ENCODE results near the gene PFN4.
"Not testable (repeated sequence)": the region's sequence is repeated elsewhere in the genome, so short reads cannot be mapped to it uniquely, and the experiment has no call there.

PFN4 gene

DNA sequence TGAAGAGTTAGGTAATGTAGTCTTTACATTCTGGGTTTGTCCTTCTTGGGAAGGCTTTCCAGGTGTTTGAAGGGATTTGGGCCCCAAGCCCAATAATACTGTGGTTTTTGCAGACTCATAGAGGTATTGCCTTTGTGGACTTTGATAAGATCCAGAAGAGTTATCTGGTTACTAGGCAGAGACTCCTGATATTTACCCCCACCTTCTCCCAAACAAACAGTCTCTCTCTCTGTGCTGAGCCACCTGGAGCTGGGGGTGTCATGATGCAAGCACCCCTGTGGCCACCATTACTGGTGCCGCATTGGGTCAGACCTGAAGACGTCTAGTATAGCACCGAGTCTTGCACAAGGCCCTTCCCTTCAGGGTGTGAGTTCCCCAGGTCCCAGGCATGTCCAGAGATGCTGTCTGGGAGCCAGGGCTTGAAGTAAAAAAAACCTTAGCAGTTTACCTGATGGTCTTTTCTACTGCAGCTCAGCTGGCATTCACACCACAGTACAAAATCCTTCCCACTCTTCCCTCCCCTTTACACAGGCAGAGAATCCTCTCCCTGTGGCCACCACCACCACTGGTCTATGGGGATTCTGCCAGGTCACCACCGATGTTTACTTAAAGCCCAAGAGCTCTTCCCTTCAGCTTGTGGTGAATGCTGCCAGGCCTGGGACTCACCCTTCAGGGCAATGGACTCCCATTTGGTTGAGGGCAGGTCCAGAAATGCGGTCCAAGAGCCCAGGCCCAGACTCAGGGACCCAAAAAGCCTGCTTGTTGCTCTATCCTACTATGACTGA is 29.5 kb upstream of the PFN4 start:
- Histone ChIP-seq H3K9me2 (replicated peaks; ENCODE audit: control insufficient read depth, low read length) (no peaks in the 10 kb centered on the region), H3K9me3 (ENCODE audit: control insufficient read depth, insufficient read depth, low read length) (0 out of 2 replicates have a peak, but pooled peaks cover 5% of the 10 kb centered on the region), H3K27me3 (ENCODE audit: control insufficient read depth, low read length) (no peaks in the 10 kb centered on the region), H3K4me2 (ENCODE audit: low read length) (no peak overlapping the region), H3F3A (ENCODE audit: control insufficient read depth, insufficient read depth) (no peaks in the 10 kb centered on the region), H3K4me1 (ENCODE audit: control insufficient read depth, low read length) (no peaks in the 10 kb centered on the region), H3K4me3 (ENCODE audit: low read length) (no peak overlapping the region), H3K79me2 (ENCODE audit: control insufficient read depth, low read length) (no peaks in the 10 kb centered on the region), H3K27ac (ENCODE audit: low read depth, low read length) (no peak overlapping the region), H3K36me3 (ENCODE audit: control insufficient read depth, low read length) (no peaks in the 10 kb centered on the region), H4K20me1 (ENCODE audit: control insufficient read depth, insufficient read depth, low read depth, low read length) (no peaks in the 10 kb centered on the region)
- TF ChIP-seq, protein P1, sequence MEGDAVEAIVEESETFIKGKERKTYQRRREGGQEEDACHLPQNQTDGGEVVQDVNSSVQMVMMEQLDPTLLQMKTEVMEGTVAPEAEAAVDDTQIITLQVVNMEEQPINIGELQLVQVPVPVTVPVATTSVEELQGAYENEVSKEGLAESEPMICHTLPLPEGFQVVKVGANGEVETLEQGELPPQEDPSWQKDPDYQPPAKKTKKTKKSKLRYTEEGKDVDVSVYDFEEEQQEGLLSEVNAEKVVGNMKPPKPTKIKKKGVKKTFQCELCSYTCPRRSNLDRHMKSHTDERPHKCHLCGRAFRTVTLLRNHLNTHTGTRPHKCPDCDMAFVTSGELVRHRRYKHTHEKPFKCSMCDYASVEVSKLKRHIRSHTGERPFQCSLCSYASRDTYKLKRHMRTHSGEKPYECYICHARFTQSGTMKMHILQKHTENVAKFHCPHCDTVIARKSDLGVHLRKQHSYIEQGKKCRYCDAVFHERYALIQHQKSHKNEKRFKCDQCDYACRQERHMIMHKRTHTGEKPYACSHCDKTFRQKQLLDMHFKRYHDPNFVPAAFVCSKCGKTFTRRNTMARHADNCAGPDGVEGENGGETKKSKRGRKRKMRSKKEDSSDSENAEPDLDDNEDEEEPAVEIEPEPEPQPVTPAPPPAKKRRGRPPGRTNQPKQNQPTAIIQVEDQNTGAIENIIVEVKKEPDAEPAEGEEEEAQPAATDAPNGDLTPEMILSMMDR (IDR thresholded peaks at IDR 0.05; ENCODE audit: low read depth, low read length, poor library complexity, severe bottlenecking) = no peak
- no peak for TF ChIP-seq EZH2phosphoT487 (IDR thresholded peaks at IDR 0.05; ENCODE audit: borderline replicate concordance, low read length)

- Histone ChIP-seq H3K9me2 (replicated peaks; ENCODE audit: control insufficient read depth, low read length) (no peaks in the 10 kb centered on the region), H3K27me3 (ENCODE audit: control insufficient read depth, low read length) (no peaks in the 10 kb centered on the region), H3K27ac (ENCODE audit: low read depth, low read length) (no peak overlapping the region), H3K79me2 (ENCODE audit: control insufficient read depth, low read length) (no peaks in the 10 kb centered on the region), H3K4me3 (ENCODE audit: low read length) (no peak overlapping the region), H3K4me2 (ENCODE audit: low read length) (no peak overlapping the region), H4K20me1 (ENCODE audit: control insufficient read depth, insufficient read depth, low read depth, low read length) (no peaks in the 10 kb centered on the region), H3F3A (ENCODE audit: control insufficient read depth, insufficient read depth) (no peaks in the 10 kb centered on the region), H3K4me1 (ENCODE audit: control insufficient read depth, low read length) (no peaks in the 10 kb centered on the region), H3K9me3 (ENCODE audit: control insufficient read depth, insufficient read depth, low read length) (0 out of 2 replicates have a peak, but pooled peaks cover 5% of the 10 kb centered on the region), H3K36me3 (ENCODE audit: control insufficient read depth, low read length) (no peaks in the 10 kb centered on the region)
- TF ChIP-seq, protein P1 (IDR thresholded peaks at IDR 0.05; ENCODE audit: low read depth, low read length, poor library complexity, severe bottlenecking) = no peak
- no peak for TF ChIP-seq EZH2phosphoT487 (IDR thresholded peaks at IDR 0.05; ENCODE audit: borderline replicate concordance, low read length)
These were observed 24.2 kb upstream of the PFN4 start for GRCh38 chr2:24147364-24147763.

DNA sequence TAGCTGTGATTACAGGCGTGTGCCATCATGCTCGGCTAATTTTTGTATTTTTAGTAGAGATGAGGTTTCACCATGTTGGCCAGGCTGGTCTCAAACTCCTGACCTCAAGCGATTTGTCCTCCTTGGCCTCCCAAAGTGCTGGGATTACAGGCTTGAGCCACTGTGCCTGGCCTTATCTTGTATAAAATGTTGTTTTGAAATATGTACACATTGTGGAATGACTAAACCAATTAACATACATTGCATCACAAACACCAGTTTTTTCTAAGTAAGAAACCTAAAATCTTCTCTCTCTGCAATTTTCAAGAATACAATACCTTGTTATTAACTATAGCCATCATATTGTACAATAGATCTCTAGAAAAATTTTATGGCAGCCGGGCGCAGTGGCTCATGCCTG is 17.2 kb upstream of the PFN4 start:
- H3K79me2 ChIP-seq (ENCODE audit: control insufficient read depth, low read length); H3F3A ChIP-seq (ENCODE audit: control insufficient read depth, insufficient read depth); H3K36me3 ChIP-seq (ENCODE audit: control insufficient read depth, low read length); H3K4me2 ChIP-seq (ENCODE audit: low read length); H3K9me3 ChIP-seq (ENCODE audit: control insufficient read depth, insufficient read depth, low read length); H3K27me3 ChIP-seq (ENCODE audit: control insufficient read depth, low read length); H3K9me2 ChIP-seq (replicated peaks; ENCODE audit: control insufficient read depth, low read length); H3K4me3 ChIP-seq (ENCODE audit: low read length); H4K20me1 ChIP-seq (ENCODE audit: control insufficient read depth, insufficient read depth, low read depth, low read length); H3K27ac ChIP-seq (ENCODE audit: low read depth, low read length); H3K4me1 ChIP-seq (ENCODE audit: control insufficient read depth, low read length): not testable (repeated sequence)

- no peaks in the 10 kb centered on the region for H3K36me3 ChIP-seq (ENCODE audit: control insufficient read depth, low read length)
- no peak overlapping the region for H3K4me2 ChIP-seq (ENCODE audit: low read length)
- no peaks in the 10 kb centered on the region for H3K9me3 ChIP-seq (ENCODE audit: control insufficient read depth, insufficient read depth, low read length)
- TF ChIP-seq, protein P1 (IDR thresholded peaks at IDR 0.05; ENCODE audit: low read depth, low read length, poor library complexity, severe bottlenecking) = no peak
- no peak for TF ChIP-seq EZH2phosphoT487 (IDR thresholded peaks at IDR 0.05; ENCODE audit: borderline replicate concordance, low read length)
- H3F3A ChIP-seq (ENCODE audit: control insufficient read depth, insufficient read depth) = no peaks in the 10 kb centered on the region
- no peak overlapping the region for H3K4me3 ChIP-seq (ENCODE audit: low read length)
- no peaks in the 10 kb centered on the region for H3K79me2 ChIP-seq (ENCODE audit: control insufficient read depth, low read length)
- H3K4me1 ChIP-seq (ENCODE audit: control insufficient read depth, low read length) = no peaks in the 10 kb centered on the region
- no peaks in the 10 kb centered on the region for H3K9me2 ChIP-seq (replicated peaks; ENCODE audit: control insufficient read depth, low read length)
- no peaks in the 10 kb centered on the region for H3K27me3 ChIP-seq (ENCODE audit: control insufficient read depth, low read length)
- H3K27ac ChIP-seq (ENCODE audit: low read depth, low read length) = no peak overlapping the region
- no peaks in the 10 kb centered on the region for H4K20me1 ChIP-seq (ENCODE audit: control insufficient read depth, insufficient read depth, low read depth, low read length)
These were observed 9.4 kb upstream of the PFN4 start for GRCh38 chr2:24132543-24132942.
